K562 (cell line): ENCODE measurements around the gene FGFRL1. TPM values are rescaled to one million over a fixed set of nuclear protein-coding genes. Genes with fewer than 3 reads are reported as not detected.

Source experiments
- ATF7 ChIP-seq: fragments of 450-650 bp; IDR thresholded peaks from 2 replicates; pipeline ENCODE4 v1.7.1; 2014; ENCODE audit warnings: mild to moderate bottlenecking, moderate library complexity
- BRCA1 ChIP-seq, 2 experiments: fragments of 450-650 bp in 1 of 2; sonication (generic) in 1 of 2; formaldehyde crosslinking in 1 of 2; IDR thresholded peaks; 2 replicates each; pipeline versions ENCODE4 v1.5.0 to v1.6.1; 2017 to 2020; ENCODE audit warnings: mild to moderate bottlenecking in 1 of 2, missing genetic modification reagents in 1 of 2
- DDX20 ChIP-seq: fragments of 450-650 bp; IDR thresholded peaks from 2 replicates; pipeline ENCODE4 v1.6.1; 2016; ENCODE audit warnings: missing genetic modification characterization, low read depth, mild to moderate bottlenecking, missing compliant biosample characterization, moderate library complexity
- KDM5B ChIP-seq: fragments of 200-600 bp; sonication (generic); IDR thresholded peaks from 2 replicates; pipeline ENCODE4 v1.6.1; 2012; ENCODE audit warnings: low read depth, mild to moderate bottlenecking, moderate library complexity, low read length, control low read depth, inconsistent platforms; ENCODE audit not compliant: insufficient replicate concordance
- NFATC3 ChIP-seq: fragments of 450-650 bp; IDR thresholded peaks from 2 replicates; pipeline ENCODE4 v1.6.1; 2017; ENCODE audit warnings: mild to moderate bottlenecking
- PML ChIP-seq: IDR thresholded peaks from 2 replicates; pipeline ENCODE4 v1.6.1; 2012; ENCODE audit warnings: low read length, inconsistent platforms
- POLR2B ChIP-seq: fragments of 450-650 bp; IDR thresholded peaks from 2 replicates; pipeline ENCODE4 v1.6.1; 2018; ENCODE audit warnings: low read depth; ENCODE audit not compliant: partially characterized antibody
- POLR3G ChIP-seq: IDR thresholded peaks from 2 replicates; pipeline ENCODE4 v1.6.1; 2011; ENCODE audit not compliant: insufficient read length, insufficient replicate concordance; ENCODE audit errors: extremely low read depth
- PPARD ChIP-seq: fragments of 250-450 bp; sonication (Bioruptor Pico); IDR thresholded peaks from 2 replicates; pipeline ENCODE4 v1.8.0; 2022; ENCODE audit warnings: inconsistent platforms, mild to moderate bottlenecking, moderate library complexity
- ZNF324 ChIP-seq: fragments of 250-450 bp; sonication (Bioruptor Pico); IDR thresholded peaks from 2 replicates; pipeline ENCODE4 v1.4.0; 2020; ENCODE audit warnings: mild to moderate bottlenecking
- ZNF436 ChIP-seq: fragments of 250-450, 450-650 bp; sonication (Bioruptor Pico); formaldehyde crosslinking; IDR thresholded peaks from 2 replicates; pipeline ENCODE4 v1.7.0; 2020; ENCODE audit warnings: mild to moderate bottlenecking
- ZNF644 ChIP-seq: fragments of 200-800 bp; sonication (Bioruptor generic); IDR thresholded peaks from 2 replicates; pipeline ENCODE4 v1.6.1; 2016; ENCODE audit warnings: low read depth, missing genetic modification characterization, missing compliant biosample characterization
- polyA plus RNA-seq, 8 experiments: library from polyadenylated mRNA; depleted of rRNA in 4 of 8; stranded (reverse) in 5 of 8; unstranded in 3 of 8; fragments of >200 nt; fragmentation: Nextera tagmentation in 2 of 8; fragmentation: Illumina TruSeq in 1 of 8; extraction: Ambion mirVana in 2 of 8; extraction: Trizol in 1 of 8; gene quantifications; 2 replicates each; pipeline versions ENCODE4 v1.2.1 to v1.2.3, GENCODE V29; 2011 to 2014; ENCODE audit warnings: inconsistent platforms in 1 of 8, missing spikeins in 1 of 8
- total RNA-seq, 7 experiments: library from RNA; depleted of rRNA in 6 of 7; stranded (reverse); fragments of >200 nt in 6 of 7; fragmentation: Illumina TruSeq in 2 of 7; extraction: Trizol in 2 of 7; gene quantifications; 2 replicates each; pipeline versions ENCODE4 v1.2.1 to v1.2.3, GENCODE V29; 2011 to 2021; ENCODE audit warnings: low replicate concordance in 1 of 7
- TF ChIP-seq, protein P1 (sequence below): sonication (generic); formaldehyde crosslinking; IDR thresholded peaks from 2 replicates; pipeline ENCODE4 v1.8.1; 2022; ENCODE audit warnings: missing genetic modification reagents
- TF ChIP-seq, protein P2 (sequence below): fragments of 450-650 bp; IDR thresholded peaks from 2 replicates; pipeline ENCODE4 v1.6.1; 2016; ENCODE audit warnings: mild to moderate bottlenecking, moderate library complexity

The FGFRL1 gene
- total and polyA plus RNA-seq, 9 of the 15 experiments (the other 6 are each of a cell fraction or from before 2014, with no cell fraction given): 0.34 to 49.9 (median 14.6) TPM

DNA sequence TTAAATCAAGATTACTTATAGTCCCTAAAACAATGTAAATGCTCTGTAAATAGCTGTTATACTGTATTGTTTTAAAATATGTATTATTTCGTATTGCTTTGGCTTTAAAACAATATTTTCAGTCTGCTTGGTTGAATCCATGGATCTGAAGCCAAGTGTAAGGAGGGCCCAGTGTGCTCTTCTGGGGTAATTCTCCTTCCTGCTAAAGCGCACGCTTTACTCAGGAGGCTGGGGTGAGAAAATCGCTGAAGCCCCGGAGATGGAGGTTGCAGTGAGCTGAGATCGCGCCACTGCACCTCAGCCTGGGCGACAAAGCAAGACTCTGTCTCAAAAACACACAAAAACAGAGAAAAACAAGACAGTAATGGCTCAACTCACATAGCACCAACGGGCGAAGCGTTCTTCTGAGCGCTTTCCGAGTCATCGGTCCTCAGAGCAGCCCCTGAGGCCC, 25.0 kb upstream of the FGFRL1 start (continued):
- TF ChIP-seq ATF7: no peak
- TF ChIP-seq NFATC3: no peak
- TF ChIP-seq PML: peak; percentile 24; the same call in 1 of the 2 replicates
- peak; percentile 70 for TF ChIP-seq POLR2B
- peak; percentile 78 for TF ChIP-seq KDM5B
- TF ChIP-seq BRCA1 (IDR thresholded peaks at IDR 0.05): no peak
- no peak for TF ChIP-seq BRCA1 (CRISPR knock-in tag; IDR thresholded peaks at IDR 0.05)
- TF ChIP-seq ZNF436: no peak
- TF ChIP-seq ZNF644 (tag): no peak
- TF ChIP-seq, protein P1, sequence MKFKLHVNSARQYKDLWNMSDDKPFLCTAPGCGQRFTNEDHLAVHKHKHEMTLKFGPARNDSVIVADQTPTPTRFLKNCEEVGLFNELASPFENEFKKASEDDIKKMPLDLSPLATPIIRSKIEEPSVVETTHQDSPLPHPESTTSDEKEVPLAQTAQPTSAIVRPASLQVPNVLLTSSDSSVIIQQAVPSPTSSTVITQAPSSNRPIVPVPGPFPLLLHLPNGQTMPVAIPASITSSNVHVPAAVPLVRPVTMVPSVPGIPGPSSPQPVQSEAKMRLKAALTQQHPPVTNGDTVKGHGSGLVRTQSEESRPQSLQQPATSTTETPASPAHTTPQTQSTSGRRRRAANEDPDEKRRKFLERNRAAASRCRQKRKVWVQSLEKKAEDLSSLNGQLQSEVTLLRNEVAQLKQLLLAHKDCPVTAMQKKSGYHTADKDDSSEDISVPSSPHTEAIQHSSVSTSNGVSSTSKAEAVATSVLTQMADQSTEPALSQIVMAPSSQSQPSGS: no peak
- TF ChIP-seq DDX20 (tag): no peak
- TF ChIP-seq, protein P2, sequence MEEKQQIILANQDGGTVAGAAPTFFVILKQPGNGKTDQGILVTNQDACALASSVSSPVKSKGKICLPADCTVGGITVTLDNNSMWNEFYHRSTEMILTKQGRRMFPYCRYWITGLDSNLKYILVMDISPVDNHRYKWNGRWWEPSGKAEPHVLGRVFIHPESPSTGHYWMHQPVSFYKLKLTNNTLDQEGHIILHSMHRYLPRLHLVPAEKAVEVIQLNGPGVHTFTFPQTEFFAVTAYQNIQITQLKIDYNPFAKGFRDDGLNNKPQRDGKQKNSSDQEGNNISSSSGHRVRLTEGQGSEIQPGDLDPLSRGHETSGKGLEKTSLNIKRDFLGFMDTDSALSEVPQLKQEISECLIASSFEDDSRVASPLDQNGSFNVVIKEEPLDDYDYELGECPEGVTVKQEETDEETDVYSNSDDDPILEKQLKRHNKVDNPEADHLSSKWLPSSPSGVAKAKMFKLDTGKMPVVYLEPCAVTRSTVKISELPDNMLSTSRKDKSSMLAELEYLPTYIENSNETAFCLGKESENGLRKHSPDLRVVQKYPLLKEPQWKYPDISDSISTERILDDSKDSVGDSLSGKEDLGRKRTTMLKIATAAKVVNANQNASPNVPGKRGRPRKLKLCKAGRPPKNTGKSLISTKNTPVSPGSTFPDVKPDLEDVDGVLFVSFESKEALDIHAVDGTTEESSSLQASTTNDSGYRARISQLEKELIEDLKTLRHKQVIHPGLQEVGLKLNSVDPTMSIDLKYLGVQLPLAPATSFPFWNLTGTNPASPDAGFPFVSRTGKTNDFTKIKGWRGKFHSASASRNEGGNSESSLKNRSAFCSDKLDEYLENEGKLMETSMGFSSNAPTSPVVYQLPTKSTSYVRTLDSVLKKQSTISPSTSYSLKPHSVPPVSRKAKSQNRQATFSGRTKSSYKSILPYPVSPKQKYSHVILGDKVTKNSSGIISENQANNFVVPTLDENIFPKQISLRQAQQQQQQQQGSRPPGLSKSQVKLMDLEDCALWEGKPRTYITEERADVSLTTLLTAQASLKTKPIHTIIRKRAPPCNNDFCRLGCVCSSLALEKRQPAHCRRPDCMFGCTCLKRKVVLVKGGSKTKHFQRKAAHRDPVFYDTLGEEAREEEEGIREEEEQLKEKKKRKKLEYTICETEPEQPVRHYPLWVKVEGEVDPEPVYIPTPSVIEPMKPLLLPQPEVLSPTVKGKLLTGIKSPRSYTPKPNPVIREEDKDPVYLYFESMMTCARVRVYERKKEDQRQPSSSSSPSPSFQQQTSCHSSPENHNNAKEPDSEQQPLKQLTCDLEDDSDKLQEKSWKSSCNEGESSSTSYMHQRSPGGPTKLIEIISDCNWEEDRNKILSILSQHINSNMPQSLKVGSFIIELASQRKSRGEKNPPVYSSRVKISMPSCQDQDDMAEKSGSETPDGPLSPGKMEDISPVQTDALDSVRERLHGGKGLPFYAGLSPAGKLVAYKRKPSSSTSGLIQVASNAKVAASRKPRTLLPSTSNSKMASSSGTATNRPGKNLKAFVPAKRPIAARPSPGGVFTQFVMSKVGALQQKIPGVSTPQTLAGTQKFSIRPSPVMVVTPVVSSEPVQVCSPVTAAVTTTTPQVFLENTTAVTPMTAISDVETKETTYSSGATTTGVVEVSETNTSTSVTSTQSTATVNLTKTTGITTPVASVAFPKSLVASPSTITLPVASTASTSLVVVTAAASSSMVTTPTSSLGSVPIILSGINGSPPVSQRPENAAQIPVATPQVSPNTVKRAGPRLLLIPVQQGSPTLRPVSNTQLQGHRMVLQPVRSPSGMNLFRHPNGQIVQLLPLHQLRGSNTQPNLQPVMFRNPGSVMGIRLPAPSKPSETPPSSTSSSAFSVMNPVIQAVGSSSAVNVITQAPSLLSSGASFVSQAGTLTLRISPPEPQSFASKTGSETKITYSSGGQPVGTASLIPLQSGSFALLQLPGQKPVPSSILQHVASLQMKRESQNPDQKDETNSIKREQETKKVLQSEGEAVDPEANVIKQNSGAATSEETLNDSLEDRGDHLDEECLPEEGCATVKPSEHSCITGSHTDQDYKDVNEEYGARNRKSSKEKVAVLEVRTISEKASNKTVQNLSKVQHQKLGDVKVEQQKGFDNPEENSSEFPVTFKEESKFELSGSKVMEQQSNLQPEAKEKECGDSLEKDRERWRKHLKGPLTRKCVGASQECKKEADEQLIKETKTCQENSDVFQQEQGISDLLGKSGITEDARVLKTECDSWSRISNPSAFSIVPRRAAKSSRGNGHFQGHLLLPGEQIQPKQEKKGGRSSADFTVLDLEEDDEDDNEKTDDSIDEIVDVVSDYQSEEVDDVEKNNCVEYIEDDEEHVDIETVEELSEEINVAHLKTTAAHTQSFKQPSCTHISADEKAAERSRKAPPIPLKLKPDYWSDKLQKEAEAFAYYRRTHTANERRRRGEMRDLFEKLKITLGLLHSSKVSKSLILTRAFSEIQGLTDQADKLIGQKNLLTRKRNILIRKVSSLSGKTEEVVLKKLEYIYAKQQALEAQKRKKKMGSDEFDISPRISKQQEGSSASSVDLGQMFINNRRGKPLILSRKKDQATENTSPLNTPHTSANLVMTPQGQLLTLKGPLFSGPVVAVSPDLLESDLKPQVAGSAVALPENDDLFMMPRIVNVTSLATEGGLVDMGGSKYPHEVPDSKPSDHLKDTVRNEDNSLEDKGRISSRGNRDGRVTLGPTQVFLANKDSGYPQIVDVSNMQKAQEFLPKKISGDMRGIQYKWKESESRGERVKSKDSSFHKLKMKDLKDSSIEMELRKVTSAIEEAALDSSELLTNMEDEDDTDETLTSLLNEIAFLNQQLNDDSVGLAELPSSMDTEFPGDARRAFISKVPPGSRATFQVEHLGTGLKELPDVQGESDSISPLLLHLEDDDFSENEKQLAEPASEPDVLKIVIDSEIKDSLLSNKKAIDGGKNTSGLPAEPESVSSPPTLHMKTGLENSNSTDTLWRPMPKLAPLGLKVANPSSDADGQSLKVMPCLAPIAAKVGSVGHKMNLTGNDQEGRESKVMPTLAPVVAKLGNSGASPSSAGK: peak; percentile 48; the same call in 1 of the 2 replicates
- TF ChIP-seq PPARD (CRISPR knock-in tag): no peak
- TF ChIP-seq ZNF324 (CRISPR knock-in tag): no peak
- no peak for TF ChIP-seq POLR3G
